ENCODE data around the gene ITPR3. TPM values are rescaled to one million over a fixed set of nuclear protein-coding genes. Genes with fewer than 3 reads are reported as not detected.

ITPR3 gene
- total RNA-seq, 4 donors from 2014 or later = 139 to 250 (median 182) TPM

DNA sequence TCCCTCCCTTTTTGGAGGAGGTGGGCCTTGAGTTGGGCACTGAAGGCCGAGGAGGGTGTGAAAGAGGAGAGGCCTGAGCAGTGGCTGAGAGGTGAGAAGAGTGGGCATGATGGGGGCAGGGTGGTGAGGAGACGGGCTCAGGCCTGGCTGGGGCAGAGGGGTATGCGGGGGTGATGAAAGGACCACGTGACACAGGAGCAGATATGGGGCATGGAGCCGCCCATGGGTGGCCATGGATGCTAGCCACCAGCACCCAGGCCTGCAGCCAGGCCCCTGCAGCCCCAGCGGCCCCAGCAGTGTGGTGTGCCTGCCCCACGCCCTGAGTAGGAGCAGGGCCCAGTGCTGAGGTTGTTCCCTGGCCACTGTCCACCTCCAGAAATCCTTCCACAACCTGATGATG lies 63.9 kb downstream of the ITPR3 start:
- Histone ChIP-seq H3K4me3 (no peak overlapping the region), H3K27me3 (no peaks in the 10 kb centered on the region), H3K4me1 (no peaks in the 10 kb centered on the region), H3K36me3 (peaks cover 0 to 97% (median 0%) of the 10 kb centered on the region in 3 donors), H3K9me3 (no peaks in the 10 kb centered on the region), H3K27ac (no peak overlapping the region)
- no peak for DNase-seq
- TF ChIP-seq, protein P1, sequence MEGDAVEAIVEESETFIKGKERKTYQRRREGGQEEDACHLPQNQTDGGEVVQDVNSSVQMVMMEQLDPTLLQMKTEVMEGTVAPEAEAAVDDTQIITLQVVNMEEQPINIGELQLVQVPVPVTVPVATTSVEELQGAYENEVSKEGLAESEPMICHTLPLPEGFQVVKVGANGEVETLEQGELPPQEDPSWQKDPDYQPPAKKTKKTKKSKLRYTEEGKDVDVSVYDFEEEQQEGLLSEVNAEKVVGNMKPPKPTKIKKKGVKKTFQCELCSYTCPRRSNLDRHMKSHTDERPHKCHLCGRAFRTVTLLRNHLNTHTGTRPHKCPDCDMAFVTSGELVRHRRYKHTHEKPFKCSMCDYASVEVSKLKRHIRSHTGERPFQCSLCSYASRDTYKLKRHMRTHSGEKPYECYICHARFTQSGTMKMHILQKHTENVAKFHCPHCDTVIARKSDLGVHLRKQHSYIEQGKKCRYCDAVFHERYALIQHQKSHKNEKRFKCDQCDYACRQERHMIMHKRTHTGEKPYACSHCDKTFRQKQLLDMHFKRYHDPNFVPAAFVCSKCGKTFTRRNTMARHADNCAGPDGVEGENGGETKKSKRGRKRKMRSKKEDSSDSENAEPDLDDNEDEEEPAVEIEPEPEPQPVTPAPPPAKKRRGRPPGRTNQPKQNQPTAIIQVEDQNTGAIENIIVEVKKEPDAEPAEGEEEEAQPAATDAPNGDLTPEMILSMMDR (IDR thresholded peaks at IDR 0.05) = no peak
- TF ChIP-seq POLR2A (IDR thresholded peaks at IDR 0.05) = no peak

DNA sequence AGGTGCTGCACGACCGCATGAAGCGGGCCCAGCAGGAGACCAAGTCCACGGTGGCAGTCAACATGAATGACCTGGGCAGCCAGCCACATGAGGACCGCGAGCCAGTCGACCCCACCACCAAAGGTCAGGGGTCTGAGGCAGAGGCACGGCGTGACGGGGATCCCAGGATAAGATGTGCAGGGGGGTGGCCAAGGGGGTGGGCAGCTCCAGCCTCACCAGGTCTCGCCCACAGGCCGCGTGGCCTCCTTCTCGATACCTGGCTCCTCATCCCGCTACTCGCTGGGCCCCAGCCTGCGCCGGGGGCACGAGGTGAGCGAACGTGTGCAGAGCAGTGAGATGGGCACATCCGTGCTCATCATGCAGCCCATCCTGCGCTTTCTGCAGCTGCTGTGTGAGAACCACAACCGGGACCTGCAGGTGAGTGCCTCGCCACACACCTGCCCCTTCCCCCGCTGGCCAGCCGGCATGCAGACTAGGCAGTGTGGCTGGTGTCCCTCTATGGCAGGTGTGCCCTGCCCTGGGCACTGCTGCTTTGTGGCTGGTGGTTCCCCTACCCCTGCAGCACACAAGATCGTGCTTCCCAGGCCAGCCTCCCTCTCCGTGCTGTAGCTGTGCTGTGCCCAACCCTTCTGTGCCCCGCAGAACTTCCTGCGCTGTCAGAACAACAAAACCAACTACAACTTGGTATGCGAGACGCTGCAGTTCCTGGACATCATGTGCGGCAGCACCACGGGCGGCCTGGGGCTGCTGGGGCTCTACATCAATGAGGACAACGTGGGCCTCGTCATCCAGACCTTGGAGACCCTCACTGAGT lies 64.5 kb downstream of the ITPR3 start:
- no peak for TF ChIP-seq POLR2A (IDR thresholded peaks at IDR 0.05)
- TF ChIP-seq, protein P1 (IDR thresholded peaks at IDR 0.05) = no peak
- Histone ChIP-seq H3K4me3 (no peak overlapping the region), H3K4me1 (no peaks in the 10 kb centered on the region), H3K27ac (no peak overlapping the region), H3K36me3 (peaks cover 0 to 98% (median 0%) of the 10 kb centered on the region in 3 donors), H3K9me3 (no peaks in the 10 kb centered on the region), H3K27me3 (no peaks in the 10 kb centered on the region)
- DNase-seq = no peak

DNA sequence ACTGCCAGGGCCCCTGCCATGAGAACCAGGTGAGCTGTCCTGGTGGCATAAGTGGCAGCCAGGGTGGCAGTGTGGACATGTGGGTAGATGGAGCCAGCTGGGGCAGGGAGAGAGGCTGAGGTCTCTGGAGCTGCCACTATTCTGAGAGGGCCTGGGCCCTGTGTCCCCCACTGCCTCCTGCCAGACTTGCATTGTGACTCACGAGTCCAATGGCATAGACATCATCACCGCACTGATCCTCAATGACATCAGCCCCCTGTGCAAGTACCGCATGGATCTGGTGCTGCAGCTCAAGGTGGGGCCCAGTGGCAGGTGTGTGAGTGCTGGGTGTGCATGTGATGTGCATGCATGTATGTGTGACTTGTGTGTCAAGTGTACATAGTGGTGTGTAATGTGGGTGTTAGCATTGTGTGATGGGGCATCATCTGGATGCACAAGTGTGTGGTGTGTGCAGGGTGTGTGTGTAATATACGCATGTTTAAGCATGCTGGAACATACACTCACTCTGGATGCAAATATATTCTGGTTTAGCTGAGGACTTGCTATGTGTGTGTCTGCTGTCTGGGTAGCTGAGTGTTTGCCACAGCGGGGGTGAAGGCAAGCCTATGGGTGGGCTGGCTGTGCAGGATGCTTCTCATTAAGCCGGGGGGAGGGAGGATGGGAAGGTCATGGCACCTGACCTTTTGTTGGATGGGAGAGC lies 65.3 kb downstream of the ITPR3 start:
- TF ChIP-seq POLR2A (IDR thresholded peaks at IDR 0.05) = no peak
- TF ChIP-seq, protein P1 (IDR thresholded peaks at IDR 0.05) = no peak

DNA sequence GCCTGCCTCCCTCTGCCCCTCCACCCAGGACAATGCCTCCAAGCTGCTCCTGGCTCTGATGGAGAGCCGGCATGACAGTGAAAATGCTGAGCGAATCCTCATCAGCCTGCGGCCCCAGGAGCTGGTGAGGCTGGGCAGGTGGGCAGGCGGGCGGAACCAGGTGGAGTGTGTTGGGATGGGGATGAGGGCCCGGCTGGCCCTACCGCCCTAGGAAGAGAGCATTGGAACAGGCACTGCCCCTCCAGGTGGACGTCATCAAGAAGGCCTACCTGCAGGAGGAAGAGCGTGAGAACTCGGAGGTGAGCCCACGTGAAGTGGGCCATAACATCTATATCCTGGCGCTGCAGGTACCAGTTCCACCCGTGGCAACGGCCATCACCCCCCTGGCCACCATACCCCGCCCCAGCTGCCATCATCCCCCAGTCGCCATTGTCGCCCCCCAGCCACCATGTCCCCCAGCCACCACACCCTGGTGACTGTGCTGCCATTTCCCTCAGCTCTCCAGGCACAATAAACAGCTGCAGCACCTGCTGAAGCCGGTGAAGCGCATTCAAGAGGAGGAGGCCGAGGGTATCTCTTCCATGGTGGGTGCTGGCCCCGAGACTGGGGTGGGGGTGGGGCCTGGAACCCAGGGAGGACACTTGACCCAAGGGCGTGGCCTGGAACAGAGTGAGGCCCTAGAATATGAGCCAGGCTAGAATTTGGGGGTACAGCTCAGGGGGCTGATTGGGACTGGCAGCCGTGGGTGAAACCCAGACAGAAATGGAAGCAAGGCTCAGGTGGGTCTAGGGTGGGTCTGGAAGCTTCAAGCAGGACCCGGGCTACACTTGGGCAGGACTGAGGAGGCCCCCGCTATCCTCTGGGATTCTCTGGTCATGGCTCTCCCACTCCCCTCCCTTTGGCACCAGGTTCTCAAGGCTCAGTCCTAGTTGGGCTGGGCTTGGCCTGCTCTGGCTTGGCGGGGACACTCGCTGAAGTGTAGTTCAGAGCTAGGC lies 66.2 kb downstream of the ITPR3 start:
- Histone ChIP-seq H3K36me3 (peaks cover 0 to 99% (median 0%) of the 10 kb centered on the region in 3 donors), H3K27ac (no peak overlapping the region)
- no peak for TF ChIP-seq POLR2A (IDR thresholded peaks at IDR 0.05)
- TF ChIP-seq, protein P1 (IDR thresholded peaks at IDR 0.05) = no peak

More for the DNA sequence above, 65.3 kb downstream of the ITPR3 start:
- no peaks in the 10 kb centered on the region for H3K9me3 ChIP-seq
- peaks cover 0 to 99% (median 0%) of the 10 kb centered on the region in 3 donors for H3K36me3 ChIP-seq
- H3K4me3 ChIP-seq = no peak overlapping the region
- no peak for DNase-seq
- H3K27ac ChIP-seq = no peak overlapping the region
- H3K4me1 ChIP-seq = no peaks in the 10 kb centered on the region
- H3K27me3 ChIP-seq = no peaks in the 10 kb centered on the region

DNA sequence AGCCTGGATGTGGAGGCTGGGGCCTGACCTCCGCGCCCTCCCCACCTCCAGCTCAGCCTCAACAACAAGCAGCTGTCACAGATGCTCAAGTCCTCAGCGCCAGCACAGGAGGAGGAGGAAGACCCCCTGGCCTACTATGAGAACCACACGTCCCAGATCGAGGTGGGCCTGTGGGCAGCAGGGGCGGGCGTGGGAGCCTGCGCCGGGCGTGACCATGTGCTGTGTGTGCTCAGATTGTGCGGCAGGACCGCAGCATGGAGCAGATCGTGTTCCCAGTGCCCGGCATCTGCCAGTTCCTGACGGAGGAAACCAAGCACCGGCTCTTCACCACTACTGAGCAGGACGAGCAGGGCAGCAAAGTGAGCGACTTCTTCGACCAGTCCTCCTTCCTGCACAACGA lies 66.9 kb downstream of the ITPR3 start:
- no peak for DNase-seq
- H3K36me3 ChIP-seq = peaks cover 0 to 99% (median 0%) of the 10 kb centered on the region in 3 donors
- no peaks in the 10 kb centered on the region for H3K9me3 ChIP-seq
- no peaks in the 10 kb centered on the region for H3K27me3 ChIP-seq
- H3K27ac ChIP-seq = no peak overlapping the region
- H3K4me3 ChIP-seq = no peak overlapping the region
- H3K4me1 ChIP-seq = peaks cover 0 to 7% (median 5%) of the 10 kb centered on the region in 4 donors
- TF ChIP-seq, protein P1 (IDR thresholded peaks at IDR 0.05) = no peak
- no peak for TF ChIP-seq POLR2A (IDR thresholded peaks at IDR 0.05)

More for the DNA sequence above, 66.2 kb downstream of the ITPR3 start:
- Histone ChIP-seq H3K27me3 (no peaks in the 10 kb centered on the region), H3K4me1 (peaks cover 0 to 2% (median 0%) of the 10 kb centered on the region in 4 donors), H3K4me3 (no peak overlapping the region), H3K9me3 (no peaks in the 10 kb centered on the region)
- DNase-seq = no peak

Data from Peyer's patch (tissue), 4 donors.